ENCODE data around the gene AGBL5.

DNA sequence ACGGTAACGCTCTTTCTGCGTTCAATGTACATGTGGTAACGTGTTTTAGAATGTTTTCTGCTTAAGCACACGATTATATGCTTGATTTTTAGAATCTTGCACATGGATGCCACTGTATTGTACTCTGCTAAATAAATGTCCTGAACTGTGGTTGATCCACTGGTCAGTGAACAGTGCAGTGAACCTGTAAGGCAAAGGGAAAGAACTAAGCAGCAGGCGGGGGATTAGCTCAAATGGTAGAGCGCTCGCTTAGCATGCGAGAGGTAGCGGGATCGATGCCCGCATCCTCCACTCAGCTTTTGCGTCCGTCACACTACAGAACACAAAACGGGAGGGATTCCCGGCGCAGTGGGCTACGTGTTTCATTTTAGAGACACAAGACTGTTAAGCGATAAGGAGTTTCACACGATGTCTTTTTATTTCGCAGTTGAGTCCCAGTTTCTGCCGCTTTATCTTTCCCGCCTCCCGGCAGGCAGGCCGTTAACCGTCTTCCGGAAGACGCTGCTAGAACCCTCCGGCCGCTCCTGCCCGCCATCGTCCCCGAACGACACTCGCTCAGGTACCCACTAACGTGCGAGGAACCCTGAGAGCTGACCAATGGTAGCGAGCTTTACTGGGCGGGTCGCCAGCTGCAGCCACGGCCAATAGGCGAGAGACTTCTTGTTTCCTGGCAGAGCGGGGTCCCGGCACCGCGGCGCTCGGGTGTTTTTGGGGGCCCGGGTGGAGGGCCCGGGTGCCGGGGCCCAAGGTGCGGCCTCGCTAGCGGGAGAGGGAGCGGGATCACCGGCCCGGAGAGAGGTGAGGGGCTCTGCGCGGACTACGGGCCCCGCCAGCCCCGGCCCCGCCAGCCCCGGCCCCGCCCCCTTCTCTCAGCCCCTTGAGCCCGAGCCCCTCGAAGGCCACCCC is at the start of gene AGBL5:
- TF ChIP-seq, protein P1, sequence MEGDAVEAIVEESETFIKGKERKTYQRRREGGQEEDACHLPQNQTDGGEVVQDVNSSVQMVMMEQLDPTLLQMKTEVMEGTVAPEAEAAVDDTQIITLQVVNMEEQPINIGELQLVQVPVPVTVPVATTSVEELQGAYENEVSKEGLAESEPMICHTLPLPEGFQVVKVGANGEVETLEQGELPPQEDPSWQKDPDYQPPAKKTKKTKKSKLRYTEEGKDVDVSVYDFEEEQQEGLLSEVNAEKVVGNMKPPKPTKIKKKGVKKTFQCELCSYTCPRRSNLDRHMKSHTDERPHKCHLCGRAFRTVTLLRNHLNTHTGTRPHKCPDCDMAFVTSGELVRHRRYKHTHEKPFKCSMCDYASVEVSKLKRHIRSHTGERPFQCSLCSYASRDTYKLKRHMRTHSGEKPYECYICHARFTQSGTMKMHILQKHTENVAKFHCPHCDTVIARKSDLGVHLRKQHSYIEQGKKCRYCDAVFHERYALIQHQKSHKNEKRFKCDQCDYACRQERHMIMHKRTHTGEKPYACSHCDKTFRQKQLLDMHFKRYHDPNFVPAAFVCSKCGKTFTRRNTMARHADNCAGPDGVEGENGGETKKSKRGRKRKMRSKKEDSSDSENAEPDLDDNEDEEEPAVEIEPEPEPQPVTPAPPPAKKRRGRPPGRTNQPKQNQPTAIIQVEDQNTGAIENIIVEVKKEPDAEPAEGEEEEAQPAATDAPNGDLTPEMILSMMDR (conservative IDR thresholded peaks at IDR 0.05), result no peak
- no peak; the same call in none of the 2 replicates for TF ChIP-seq ZFX (IDR thresholded peaks at IDR 0.05)

Measured in C4-2B (cell line).